Hematopoietic multipotent progenitor cell treated with erythropoietin and hydrocortisone succinate and interleukin-3 and kit ligand, for 4 days (in vitro differentiated cells): Measurements from ENCODE around the gene ADCYAP1R1.
A peak's percentile ranks its signal among the peaks of the same experiment; 100 is the strongest.

Experiments
- DNase-seq: peaks from one replicate; pipeline ENCODE4 v3.0.0-alpha.2; 2015

Gene ADCYAP1R1

GRCh38 chr7:31108097-31108657 is 56.1 kb downstream of the ADCYAP1R1 start:
- DNase-seq = no peak

DNA sequence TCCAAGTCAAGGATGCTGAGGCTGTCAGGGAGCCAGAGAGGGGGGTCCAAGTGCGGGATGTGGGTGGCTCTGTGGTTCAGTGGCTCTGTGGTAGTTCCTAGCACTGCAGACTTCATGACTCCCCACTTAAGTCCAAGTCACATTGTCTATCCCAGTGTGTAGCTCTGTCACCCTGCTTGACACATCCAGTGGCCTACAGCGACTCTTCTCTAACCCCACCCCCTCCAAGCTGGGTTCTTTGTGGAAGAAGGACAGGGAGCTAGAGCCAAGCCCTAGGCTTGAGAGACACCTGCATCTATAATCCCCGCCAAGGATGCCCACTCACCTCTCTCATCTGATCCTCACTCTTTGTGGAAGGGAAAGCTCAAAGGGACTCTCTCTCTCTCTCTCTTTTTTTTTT is 57.6 kb downstream of the ADCYAP1R1 start:
- no peak for DNase-seq

DNA sequence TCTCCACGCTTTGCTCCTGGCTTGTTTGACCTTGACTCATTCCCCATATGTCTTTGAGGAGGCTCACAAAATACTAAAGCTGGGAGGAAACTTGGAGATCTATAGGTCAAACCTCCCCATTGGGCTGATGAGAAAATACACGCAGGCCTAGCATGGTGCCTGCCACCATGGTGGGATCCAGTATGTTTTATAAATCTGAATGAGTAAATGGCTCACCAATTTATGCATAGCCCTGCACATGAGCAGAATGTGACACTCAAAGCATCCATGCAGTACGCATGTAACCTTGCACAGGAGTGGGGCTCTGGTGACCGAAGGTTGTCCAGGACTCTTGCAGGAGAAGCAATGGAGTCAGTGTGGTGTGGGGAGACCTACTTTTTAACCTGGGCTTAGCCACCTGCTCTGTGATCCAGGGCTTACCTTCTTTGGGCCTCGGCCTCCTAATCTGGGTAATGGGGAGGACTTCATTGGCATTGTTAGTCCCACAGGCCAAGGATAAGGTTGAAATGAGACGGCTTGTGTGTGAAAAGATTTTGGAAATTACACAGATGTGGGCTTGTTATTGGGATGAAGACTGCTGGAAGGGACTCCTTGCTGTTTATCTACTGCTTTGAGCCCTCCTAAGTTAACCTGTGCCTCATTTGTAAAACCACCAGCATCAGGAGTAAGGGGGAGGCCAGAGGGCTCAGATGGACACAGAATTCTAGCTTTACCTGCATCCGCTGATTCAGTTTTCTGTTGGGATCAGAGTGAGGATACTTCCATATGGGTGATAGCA is 58.4 kb downstream of the ADCYAP1R1 start:
- no peak for DNase-seq

- no peak for DNase-seq
Observed at GRCh38 chr7:31111109-31111451, 59.0 kb downstream of the ADCYAP1R1 start.

DNA sequence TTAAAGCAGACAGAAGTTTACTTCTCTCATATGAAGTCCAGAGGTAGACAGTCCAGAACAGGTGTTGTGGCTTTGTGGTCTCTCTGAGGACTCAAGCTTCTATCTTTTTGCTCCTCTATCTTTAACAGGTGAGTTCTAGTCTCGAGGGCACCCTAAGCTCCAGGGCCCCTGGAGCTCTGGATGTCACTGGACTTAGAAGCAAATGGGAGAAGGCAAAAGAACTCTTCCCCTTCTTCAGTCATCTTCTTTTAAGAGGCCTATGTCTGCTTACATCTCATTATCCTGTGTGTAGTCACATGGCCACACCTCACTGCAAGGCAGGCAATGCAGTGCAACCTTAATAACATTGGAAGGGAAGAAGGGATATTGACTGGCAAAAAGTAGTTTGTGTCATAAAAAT is 61.6 kb downstream of the ADCYAP1R1 start:
- no peak for DNase-seq

- DNase-seq = peak; percentile 68
Observed at GRCh38 chr7:31114593-31115343, 62.7 kb downstream of the ADCYAP1R1 start.

GRCh38 chr7:31116615-31117014 is 64.5 kb downstream of the ADCYAP1R1 start:
- DNase-seq = no peak

DNA sequence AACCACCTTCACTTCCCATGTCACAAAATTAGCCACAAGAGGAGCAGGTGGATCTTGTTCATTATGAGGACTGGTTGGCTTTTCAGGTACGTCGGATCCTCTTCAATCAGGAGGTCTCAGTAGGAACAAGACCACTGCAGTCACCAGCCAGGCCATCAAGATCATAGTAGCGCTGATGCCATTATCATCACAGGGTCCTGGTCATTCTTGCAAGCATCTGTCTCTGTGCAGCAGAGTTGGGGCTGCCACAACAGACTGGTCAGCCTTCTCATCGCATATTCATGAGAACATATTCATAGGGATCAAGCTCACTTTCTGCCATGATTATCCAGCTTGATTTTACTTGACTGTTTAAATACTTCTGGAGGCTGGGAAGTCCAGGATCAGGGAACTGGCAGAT is 67.1 kb downstream of the ADCYAP1R1 start:
- DNase-seq = no peak

GRCh38 chr7:31120800-31121513 is 68.8 kb downstream of the ADCYAP1R1 start:
- no peak for DNase-seq

DNA sequence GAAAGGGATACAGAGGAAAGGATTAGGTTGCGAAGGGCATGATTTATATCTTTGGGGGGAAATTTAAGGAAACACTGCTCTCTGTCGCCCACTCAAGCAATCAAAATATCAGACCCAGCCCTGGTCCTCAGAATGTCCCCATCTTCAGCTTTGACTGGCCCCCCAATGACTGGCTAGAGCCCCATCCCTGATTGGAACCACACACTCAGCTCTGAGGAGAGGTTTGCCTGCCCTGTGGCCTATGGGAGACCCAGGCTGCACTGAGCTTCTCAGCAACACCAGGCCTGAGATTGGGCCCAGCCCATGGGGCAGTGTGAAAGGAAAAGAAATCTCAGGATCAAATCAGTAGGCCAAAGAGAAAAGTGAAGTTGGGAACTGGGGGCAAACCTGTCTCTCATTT is 69.5 kb downstream of the ADCYAP1R1 start:
- no peak for DNase-seq

DNA sequence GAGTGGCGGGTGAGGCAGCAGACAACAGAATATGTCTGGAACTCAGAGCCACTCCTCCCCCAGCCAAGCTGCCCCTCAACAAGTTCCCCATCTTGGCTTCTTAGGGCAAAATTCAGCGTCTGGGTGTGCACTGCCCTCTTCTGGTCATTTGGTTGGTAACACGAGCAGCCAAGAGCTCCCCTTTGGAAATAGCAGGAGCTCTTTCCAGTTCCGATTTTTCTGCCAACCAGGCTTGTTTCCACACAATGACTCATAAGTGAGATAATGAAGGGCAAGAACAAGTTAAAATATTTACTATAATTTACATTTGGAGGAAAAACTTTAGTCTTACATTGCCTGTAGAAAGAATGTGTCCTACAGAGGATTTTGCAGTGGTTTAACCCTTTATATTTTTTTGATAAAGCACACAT is 70.5 kb downstream of the ADCYAP1R1 start:
- peak; percentile 83 for DNase-seq

GRCh38 chr7:31123321-31123720 is 71.2 kb downstream of the ADCYAP1R1 start:
- no peak for DNase-seq

DNA sequence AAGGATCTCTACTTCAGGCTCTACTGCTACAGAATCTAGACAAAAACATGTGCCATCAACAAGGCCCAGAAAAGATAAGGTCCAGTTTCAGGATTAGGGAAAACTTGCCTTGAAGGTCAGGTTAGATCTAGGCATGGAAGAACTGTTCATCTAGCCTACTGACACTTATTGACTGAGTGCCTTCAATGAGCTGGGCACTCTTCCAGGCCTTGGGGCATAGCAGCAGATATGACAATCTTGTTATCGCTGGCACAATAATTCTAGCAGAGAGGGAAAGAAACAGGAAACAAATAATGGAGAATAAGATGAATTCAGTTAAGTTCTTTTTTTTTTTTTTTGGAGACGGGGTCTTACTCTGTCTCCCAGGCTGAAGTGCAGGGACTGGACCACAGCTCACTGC is 71.6 kb downstream of the ADCYAP1R1 start:
- no peak for DNase-seq

DNA sequence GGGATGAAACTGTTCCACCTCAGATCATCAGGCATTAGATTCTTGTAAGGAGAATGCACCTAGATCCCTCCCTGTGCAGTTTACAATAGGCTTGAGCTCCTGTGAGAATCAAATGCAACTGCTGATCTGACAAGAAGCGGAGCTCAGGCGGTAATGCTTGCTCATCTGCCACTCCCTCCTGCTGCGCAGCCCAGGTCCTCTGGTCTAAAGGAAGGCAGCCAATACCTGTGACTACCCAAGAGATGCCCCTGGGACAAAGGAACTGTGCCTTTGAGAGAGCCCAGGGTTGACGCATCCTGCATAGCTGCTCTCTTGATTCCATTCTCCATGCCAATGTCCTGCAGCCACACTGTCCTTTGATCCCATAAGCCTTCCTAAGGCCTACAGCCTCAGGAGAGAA is 73.1 kb downstream of the ADCYAP1R1 start:
- no peak for DNase-seq

GRCh38 chr7:31126976-31127375 is 74.9 kb downstream of the ADCYAP1R1 start:
- DNase-seq = peak; percentile 21

DNA sequence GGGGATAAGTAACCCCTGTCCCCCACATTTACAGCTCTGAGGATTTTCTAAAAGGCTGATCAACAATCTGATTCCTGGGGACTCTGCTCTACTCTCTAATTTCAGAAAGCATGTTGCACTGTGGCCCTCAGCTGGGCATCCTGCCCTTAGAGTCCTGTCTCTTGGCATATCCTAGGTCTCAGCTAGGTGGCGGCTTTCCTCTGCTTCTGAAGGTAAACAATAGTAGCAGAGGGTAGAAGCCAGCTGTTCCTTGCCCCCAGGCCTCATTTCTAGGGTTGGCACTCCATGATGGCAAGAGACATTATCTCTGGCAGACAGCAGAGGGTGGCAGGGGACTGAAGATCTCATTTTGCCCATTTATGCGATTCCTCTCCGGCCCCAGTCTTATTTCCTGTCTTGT is 77.0 kb downstream of the ADCYAP1R1 start:
- DNase-seq = no peak

- DNase-seq = no peak
Observed at GRCh38 chr7:31133497-31133896, 81.4 kb downstream of the ADCYAP1R1 start.

DNA sequence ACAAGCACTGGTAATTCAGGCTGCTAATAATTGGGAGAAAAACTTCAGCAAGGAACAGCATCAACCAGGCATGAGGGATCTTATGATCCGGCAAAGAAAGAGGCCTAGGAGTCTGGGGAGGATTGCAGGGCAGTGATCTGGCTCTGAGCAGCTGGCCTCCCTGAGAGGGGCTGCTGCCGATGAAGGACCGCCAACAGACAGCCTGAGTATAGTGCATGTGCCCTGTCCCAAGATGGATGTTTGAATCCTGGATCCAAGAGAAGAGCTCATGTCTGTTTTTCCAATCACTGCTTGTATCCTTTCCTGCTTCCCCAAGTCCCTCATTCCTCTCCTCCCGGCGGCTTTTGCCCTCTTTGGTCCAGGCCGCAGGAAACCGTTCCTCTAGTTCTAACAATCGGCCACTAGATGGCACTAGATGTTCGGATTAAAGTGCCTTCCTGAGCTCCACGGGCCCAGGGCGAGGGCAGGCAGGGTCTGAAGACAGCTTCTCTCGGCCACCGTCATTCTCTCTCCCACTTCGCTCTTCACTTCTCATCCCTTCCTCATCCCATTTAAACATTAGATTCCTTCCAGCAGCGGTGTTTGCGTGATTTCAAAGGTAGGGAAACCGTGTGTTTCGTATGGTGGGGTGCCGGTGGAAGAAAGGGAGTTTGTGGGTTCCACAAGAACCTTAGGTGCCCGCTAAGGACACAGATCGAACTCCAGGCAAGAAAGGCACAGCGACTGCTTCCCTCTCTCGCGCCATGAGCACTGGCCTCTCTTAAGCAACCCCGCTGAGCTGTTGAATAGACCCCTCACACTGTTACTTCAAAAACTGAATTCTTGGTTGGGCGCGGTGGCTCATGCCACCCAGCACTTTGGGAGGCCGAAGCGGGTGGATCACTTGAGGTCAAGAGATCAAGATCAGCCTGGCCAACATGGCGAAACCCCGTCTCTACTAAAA is 82.4 kb downstream of the ADCYAP1R1 start:
- peak; percentile 86 for DNase-seq

- no peak for DNase-seq
Observed at GRCh38 chr7:31137234-31137633, 85.1 kb downstream of the ADCYAP1R1 start.

DNA sequence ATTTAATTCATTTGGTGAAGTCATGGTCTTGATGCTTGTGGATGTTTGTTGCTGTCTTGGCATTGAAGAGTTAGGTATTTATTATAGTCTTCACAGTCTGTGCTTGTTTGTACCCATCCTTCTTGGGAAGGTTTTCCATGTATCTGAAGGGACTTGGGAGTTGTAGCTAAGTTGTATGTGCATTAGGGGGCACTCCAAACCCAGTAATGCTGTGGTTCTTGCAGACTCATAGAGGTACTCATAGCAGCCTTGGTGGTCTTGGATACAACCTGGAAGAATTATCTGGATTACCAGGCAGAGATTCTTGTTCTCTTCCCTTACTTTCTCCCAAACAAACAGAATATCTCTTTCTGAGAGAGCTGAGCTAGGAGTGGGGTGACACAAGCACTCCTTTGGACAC is 93.2 kb downstream of the ADCYAP1R1 start:
- no peak for DNase-seq

GRCh38 chr7:31146030-31146429 is 93.9 kb downstream of the ADCYAP1R1 start:
- no peak for DNase-seq

- no peak for DNase-seq
Observed at GRCh38 chr7:31146538-31146937, 94.4 kb downstream of the ADCYAP1R1 start.
